Activated CD4-positive, alpha-beta T cell treated with anti-CD3 and anti-CD28 coated beads for 1 hour (primary cell): ENCODE results near the gene MRPS22.

ENCODE experiments used
- DNase-seq: peaks from one replicate; pipeline ENCODE4 v3.0.0-alpha.2; 2020

MRPS22 gene

DNA sequence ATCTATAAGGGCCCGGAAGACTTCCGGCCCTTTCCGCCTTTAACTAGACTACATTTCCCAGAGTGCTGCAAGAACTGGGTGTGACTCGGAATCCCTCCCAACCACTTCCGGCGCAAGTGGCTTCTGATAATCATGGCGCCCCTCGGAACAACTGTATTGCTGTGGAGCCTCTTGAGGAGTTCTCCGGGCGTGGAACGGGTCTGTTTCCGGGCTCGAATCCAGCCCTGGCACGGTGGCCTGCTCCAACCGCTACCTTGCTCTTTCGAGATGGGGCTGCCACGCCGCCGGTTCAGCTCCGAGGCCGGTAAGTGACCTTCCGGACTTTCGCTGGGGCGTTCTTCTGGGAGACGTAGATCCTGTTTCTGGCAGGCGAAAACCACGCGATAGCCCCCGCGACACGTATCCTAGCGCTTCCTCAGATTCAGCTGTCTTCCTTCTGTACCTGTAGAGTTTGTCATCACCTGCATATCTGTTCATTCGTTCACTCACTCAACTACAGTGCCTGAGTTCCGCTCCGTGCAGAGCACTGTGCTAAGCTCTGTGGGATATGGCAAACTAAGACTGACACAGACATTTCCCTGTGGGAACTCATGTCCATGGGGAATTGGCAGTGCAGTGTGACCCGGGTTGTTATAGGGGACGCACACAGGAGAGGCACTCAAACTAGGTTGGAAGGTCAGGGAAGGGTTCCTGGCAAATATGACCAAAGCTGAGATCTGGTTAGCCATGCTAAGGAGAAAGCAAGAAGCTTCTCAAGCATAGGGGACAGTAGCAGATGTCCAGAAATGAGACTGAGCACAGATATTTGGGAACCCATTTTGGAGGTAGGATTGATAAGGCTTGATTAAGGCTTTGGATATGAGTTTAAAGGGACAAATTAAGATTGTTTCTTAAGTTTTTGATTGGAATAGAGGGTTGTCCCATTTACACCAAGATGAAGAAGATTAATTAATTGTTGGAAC lies at the start of gene MRPS22:
Gene MRPS22 (plus strand): TSS at position 126 of the 962 bp plus-strand sequence. CDS start 7 bp downstream, at position 133.
- DNase-seq: peak; percentile 71

GRCh38 chr3:139295040-139295439 lies 48.8 kb upstream of the MRPS22 start:
- no peak for DNase-seq

DNA sequence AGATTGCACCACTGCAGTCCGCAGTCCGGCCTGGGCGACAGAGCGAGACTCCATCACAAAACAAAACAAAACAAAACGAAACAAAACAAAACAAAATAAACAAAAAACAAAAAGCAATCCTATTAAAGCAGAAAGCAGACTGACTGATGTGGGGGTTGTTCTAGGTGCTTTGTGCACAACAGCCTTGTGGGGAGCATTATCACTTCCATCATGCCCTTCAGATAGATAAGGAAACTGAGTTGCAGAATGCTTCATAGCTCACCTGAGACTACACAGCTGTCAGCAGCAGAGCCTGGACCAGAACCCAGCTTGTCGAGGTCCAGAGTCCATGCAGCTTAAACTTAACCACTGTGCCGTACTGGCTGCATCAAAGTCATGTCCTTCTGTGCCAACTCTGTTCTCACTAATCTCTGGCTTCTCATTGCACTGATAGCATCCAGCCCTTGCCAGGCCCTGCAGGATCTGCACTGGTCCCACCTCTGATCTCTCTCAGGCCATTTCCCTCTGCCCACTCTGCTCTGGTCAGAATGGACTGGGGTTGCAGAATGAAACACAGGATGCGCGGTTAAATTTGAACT lies 47.6 kb upstream of the MRPS22 start:
- no peak for DNase-seq

- no peak for DNase-seq
These were observed 46.1 kb upstream of the MRPS22 start for GRCh38 chr3:139297588-139298311.

GRCh38 chr3:139299261-139300132 lies 44.3 kb upstream of the MRPS22 start:
- no peak for DNase-seq

GRCh38 chr3:139300416-139300815 lies 43.4 kb upstream of the MRPS22 start:
- no peak for DNase-seq

GRCh38 chr3:139301183-139301582 lies 42.6 kb upstream of the MRPS22 start:
- DNase-seq: no peak

DNA sequence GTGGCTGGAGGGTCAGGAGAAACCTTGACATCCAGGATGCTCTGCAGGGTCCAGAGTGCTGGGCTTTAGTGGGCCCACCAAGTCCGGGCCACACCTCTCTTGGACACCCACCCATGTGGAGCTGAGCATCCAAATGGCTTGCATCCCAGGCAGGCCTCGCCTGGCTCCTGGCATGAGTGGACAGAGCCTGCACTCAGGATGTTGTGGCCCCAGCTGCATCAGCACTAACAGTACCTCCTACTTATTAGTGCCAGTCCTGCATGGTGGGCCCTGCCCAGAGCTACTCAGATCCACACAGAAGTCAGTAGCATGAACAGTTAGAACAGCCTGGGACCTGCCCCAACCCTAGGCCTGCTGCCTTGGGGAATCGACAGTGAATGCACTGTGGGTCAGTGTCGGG lies 42.2 kb upstream of the MRPS22 start:
- DNase-seq: no peak

DNA sequence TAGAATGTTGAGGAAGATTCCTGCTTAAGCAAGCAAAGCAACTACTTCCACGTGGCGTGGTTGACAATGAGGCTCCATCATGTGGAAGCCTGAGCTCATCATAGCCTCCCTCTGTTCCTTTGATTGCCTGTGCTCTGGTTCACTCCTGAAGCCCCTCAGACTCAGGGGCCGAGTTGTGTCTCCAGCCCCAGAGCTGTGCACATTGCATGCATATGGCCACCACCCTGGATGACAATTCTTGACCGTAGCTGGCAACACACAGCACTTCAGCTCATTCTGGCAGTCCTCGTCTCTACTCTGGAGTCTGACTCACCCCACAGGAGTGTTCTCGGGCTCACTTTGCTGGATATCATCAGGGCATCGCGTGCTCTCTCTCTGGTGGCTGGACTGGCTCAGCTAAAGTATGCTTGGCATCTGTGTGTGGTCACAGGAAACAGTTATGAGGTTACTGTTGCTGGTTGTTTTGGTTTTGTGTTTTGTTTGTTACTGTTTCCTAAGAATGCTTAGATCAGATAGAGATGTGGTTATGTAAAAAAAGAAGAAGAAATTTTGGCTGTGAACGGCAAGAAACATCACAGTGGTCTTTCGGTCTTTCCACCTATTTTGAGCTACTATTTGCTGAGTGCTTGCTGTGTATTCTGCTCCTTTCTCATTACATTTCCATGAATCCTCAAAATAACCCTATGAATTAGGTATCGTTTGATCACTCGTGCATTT lies 41.6 kb upstream of the MRPS22 start:
- DNase-seq: no peak

GRCh38 chr3:139302801-139303113 lies 41.1 kb upstream of the MRPS22 start:
- no peak for DNase-seq

DNA sequence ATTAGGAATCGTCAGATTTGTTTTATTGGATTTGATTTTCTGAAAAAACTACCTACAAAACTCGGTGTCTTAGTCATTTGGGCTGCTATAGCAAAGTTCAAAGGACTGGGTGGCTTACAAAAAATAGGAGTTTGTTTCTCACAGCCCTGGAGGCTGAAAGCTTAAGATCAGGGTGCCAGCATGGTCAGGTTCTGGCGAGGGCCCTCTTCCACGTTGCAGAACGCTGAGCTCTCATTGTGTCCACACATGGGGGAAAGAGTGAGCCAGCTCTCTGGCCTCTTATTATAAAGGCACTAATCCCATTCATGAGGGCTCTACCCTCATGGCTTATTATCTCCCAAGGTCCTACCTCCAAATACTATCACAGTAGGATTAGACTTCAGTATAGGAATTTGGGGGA lies 40.6 kb upstream of the MRPS22 start:
- DNase-seq: no peak

DNA sequence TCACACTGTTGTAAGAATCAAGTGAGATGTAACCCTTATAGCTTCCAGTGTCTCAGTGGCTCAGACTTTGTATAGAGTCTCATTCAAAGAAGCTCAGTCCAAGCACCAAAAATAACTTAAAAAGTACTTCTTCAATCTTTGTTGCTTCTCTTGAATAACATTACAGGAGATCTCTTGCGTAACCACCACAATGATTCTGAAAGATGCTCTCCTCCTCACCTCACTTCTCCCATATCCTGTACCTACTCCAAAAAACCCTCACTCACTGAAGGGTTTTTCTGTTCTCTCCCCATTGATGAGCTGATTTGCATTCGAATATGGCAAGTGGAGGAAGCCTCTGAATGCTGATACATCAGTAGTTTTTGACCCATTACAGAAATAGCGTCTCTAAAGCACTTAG lies 39.4 kb upstream of the MRPS22 start:
- no peak for DNase-seq

- no peak for DNase-seq
These were observed 37.7 kb upstream of the MRPS22 start for GRCh38 chr3:139306078-139306477.

- no peak for DNase-seq
These were observed 36.7 kb upstream of the MRPS22 start for GRCh38 chr3:139307072-139307491.

GRCh38 chr3:139307601-139308555 lies 35.9 kb upstream of the MRPS22 start:
- DNase-seq: no peak

- DNase-seq: no peak
These were observed 35.3 kb upstream of the MRPS22 start for GRCh38 chr3:139308560-139308959.

DNA sequence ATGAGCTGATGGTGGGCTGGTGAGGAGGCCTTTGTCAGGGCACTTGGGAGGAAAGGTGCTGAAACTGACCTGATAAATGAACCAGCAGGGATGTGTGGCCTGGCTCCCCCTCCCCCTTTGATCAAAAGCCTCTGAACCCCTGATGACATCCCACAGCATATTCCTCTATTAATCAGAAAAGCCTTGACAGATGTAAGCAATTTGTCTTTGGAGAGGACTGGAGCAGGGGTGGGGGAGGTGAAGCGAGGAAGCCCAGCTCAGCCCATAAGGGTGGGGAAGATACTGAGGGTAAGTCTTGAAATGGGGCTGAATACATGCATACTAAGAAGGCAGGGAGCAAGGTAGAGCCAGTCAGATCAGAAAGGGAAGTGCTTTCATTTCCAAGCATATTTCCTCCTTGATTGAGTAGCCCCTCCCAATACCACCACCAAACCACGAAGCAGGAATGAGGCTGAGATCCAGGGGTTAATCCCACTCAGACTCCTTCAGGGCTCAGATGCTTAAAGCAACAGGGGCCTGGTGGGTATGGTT lies 34.7 kb upstream of the MRPS22 start:
- DNase-seq: no peak

- DNase-seq: no peak
These were observed 33.9 kb upstream of the MRPS22 start for GRCh38 chr3:139309880-139310279.

DNA sequence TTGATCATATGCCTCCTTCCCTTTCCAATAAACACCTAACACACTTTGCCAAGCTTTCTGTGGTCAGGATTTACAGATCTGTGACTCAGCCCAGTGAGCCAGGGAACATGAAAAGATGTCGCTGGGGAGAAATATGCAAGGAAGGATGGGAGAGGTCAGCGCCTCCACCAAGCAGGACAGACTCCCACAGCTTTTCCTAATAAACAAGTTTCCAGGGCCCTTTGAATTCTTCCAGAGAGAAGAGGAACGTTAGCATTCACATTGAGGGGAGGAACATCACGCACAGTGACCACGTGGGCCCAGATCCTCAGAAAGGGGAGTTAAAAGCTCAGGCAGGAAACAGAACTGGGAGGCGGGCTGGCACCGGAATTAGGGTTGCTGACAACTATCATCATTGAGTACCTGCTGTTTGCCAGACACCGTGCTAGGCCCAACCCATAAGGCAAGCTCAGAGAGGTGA lies 33.3 kb upstream of the MRPS22 start:
- no peak for DNase-seq

DNA sequence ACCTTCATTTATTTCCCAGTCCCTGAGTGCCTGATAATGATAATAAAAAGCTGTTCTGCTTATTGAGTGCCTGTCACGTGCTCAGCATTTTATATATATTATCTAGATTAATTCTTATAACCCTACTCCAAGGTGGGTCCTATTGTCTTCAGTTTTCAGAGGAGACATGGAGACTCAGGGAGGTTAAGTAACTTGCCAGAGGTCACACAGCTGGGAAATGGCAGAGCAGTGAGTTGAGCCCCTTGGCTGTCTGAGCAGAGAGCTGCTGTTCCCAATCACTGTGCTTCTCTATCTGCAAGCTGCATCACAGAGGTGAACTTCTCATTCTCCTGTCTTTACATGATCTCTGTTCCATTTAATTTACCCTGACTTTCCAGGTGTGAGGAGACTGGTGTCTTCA lies 32.3 kb upstream of the MRPS22 start:
- no peak for DNase-seq

GRCh38 chr3:139312416-139312815 lies 31.4 kb upstream of the MRPS22 start:
- no peak for DNase-seq
